Epithelial cell of proximal tubule (primary cell): ENCODE measurements around the gene DPYSL4. TPM values are rescaled to one million over a fixed set of nuclear protein-coding genes. Genes with fewer than 3 reads are reported as not detected.
A peak's percentile ranks its signal among the peaks of the same experiment; 100 is the strongest.

ENCODE experiments used
- DNase-seq: peaks from one replicate; pipeline ENCODE4 v3.0.0-alpha.2; 2011; ENCODE audit warnings: low read depth
- H3K4me3 ChIP-seq: 2 replicates; pipeline ENCODE4 v1.5.1; 2011; ENCODE audit warnings: low read depth, mild to moderate bottlenecking, low read length
- total RNA-seq: library from RNA; depleted of rRNA; stranded (reverse); fragments of >200 nt; gene quantifications from 2 replicates; pipeline ENCODE4 v1.2.3, GENCODE V29; 2015
- TF ChIP-seq, protein P1 (sequence below): conservative IDR thresholded peaks from 2 replicates; pipeline ENCODE4 v1.5.1; 2012; ENCODE audit warnings: low read depth, mild to moderate bottlenecking, low read length

The DPYSL4 gene
- total RNA-seq, 1 donor from 2014 or later: 3.3 TPM

DNA sequence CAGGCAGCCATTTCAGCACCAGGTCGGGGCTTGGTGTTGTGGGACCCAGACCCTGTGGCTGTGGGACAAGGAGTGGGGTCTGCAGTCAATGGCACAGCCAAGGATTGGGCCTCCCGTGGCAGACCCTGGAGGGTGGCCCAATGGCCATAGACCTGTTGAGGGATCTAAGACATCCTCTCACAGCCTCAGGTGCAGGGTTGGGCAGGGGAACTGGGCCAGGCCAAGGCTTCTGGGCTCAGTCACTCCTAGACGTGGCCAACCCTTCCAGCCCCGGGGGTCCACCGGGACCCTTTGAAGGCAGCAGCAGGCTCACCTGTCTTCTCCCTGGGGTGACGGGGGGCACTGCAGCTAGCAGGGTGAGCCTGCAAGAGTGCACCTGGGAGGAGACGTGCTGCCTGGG is 45.7 kb upstream of the DPYSL4 start:
- TF ChIP-seq, protein P1, sequence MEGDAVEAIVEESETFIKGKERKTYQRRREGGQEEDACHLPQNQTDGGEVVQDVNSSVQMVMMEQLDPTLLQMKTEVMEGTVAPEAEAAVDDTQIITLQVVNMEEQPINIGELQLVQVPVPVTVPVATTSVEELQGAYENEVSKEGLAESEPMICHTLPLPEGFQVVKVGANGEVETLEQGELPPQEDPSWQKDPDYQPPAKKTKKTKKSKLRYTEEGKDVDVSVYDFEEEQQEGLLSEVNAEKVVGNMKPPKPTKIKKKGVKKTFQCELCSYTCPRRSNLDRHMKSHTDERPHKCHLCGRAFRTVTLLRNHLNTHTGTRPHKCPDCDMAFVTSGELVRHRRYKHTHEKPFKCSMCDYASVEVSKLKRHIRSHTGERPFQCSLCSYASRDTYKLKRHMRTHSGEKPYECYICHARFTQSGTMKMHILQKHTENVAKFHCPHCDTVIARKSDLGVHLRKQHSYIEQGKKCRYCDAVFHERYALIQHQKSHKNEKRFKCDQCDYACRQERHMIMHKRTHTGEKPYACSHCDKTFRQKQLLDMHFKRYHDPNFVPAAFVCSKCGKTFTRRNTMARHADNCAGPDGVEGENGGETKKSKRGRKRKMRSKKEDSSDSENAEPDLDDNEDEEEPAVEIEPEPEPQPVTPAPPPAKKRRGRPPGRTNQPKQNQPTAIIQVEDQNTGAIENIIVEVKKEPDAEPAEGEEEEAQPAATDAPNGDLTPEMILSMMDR: no peak
- H3K4me3 ChIP-seq: no peak overlapping the region
- no peak for DNase-seq

DNA sequence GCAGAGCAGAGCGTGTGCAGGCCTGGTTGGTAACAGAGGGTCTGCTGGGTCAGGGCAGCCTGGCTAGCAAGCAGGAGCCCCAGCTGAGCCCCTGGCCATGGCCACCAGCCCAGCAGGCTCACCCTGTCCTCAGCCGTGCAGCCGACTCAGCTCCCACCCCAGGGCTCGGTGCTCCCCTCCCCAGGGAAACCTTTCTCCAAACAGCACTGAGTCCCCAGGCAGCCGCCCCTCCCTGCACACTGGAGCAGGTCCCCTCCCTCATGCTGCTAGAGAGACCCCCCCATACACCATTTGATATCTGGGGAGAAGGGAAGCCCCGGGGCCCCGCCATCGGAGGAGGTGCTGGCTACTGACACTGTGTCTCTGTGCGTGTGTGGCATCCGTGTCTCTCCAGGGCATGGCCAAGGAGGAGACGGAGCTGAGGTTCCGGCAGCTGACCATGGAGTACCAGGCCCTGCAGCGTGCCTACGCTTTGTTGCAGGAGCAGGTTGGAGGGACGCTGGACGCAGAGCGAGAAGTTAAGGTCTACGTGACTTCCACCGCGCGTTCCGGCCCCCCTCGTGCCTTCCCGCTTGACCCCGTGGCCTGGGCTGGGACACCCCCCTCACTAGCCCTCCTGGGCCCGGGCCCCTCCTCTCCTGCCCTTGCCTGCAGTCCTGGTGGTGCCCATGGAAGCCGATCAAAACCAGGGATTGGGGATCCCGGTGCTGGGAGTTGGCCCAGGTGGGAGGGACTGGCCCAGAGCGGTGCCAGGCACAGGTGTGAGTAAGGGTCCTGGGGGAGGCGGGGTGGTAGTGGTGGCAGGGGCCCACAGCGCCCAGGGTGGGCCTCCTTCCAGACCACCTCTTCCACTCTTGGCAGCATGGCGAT is 45.0 kb upstream of the DPYSL4 start:
- DNase-seq: no peak
- H3K4me3 ChIP-seq: no peak overlapping the region
- TF ChIP-seq, protein P1: no peak

DNA sequence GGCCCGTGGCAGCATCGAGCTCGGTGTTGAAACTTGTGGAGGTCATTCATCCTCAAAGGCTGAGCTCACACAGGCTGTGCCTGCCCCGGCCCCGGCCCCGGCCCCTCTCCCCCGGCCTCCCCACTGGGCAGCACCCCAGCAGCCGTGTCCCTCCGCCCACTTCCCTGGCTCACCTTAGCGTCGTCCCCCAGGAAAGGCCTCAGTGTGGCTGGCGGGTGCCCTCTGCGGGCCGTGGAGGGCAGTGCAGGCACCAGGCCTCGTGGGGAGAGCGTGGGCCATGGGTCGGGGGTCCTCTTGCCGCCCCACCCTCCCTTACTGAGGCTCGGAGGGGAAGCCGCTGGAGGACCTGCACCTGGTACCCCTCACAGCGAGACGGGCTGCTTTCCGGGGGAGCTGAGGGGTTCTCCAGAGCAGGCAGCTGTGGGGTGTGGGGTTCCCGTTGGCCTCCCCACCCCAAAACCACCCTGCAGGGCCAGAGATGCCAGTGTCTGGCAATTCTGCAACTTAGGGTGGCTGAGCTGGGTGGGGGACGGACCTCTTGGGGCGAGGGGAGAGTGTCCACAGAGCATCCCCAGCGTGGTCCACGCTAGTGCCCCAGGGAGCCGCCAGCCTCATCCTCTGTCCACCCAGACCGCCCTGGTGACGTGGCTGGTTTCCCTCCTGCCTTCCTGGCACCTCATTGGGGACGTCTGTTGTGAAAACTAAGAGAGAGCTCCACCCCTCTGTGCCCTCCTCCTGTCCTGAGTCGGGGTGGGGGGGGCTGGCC is 44.2 kb upstream of the DPYSL4 start:
- DNase-seq: no peak
- no peak overlapping the region for H3K4me3 ChIP-seq
- TF ChIP-seq, protein P1: peak; percentile 72

DNA sequence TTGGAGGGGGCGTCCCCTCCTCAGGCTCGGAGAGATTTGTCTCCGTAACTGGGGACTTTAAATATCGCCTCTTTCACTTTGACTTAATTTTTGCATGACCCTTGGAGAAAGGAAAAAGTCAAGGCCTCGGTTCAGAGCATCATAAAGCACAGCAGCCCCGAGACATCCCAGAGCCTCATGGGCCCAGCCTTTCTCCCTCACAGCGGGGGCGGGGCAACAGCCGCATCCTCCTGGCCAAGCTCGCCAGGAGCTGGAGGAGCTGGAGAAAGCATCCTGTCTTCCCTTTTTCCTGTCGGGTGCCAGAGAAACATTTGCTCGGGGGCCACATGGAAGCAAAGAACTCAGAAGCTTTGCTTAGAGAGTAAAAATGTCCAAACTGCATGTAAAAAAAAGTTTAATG is 43.6 kb upstream of the DPYSL4 start:
- H3K4me3 ChIP-seq: no peak overlapping the region
- no peak for DNase-seq
- TF ChIP-seq, protein P1: no peak

DNA sequence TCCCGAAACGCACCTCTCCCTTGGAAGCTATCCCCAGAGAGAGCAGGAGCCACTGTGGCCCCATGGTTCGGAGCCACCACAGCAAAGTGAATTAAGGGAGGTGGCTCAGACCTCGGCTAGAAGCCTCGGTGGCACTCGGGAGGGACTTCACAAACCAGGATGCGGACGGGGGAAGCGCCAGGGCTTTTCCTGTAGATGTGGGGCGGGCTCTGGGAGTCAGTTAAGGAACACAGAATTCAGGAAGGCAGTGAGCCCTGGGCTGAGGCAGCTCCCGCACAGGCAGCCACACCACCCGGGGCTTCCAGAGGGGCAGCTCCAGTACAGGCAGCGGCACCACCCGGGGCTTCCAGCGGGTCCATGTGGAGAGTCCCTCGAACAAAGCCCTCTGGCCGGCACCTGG is 42.7 kb upstream of the DPYSL4 start:
- no peak overlapping the region for H3K4me3 ChIP-seq
- TF ChIP-seq, protein P1: no peak

DNA sequence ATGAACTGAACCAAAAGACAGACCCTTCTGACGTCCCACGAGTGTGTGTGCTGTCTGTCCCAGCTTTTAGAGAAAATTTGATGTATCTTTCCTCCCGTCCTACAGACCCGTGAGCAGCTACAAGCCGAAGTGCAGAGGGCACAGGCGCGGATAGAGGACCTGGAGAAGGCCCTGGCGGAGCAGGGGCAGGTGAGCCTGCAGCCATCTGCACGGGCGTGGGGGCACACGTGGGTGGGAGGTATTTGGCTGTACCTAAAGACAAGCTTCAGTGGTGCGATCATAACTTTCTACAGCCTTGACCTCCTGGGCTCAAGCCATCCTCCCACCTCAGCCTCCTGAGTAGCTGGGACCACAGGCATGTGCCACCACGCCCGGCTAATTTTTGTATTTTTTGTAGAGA is 41.7 kb upstream of the DPYSL4 start:
- H3K4me3 ChIP-seq: no peak overlapping the region
- TF ChIP-seq, protein P1: no peak
- DNase-seq: no peak

More for the DNA sequence above, 42.7 kb upstream of the DPYSL4 start:
- DNase-seq: no peak
